GM10847 (cell line): Measurements from ENCODE around the gene KCNG1.

ENCODE experiments used
- POLR2A ChIP-seq: IDR thresholded peaks from 2 replicates; pipeline ENCODE4 v1.6.1; 2011; ENCODE audit not compliant: insufficient read length; ENCODE audit errors: extremely low read depth

KCNG1 gene

GRCh38 chr20:50957798-50958614, 64.9 kb downstream of the KCNG1 start, which contains the start of gene DPM1:
TSS of gene DPM1 (minus strand) at chr20:50958532. CDS start at chr20:50958523, 9 bp downstream.
- TF ChIP-seq POLR2A, result peak; percentile 94

- no peak for TF ChIP-seq POLR2A
Observed at GRCh38 chr20:50957276-50957675, 65.6 kb downstream of the KCNG1 start.

DNA sequence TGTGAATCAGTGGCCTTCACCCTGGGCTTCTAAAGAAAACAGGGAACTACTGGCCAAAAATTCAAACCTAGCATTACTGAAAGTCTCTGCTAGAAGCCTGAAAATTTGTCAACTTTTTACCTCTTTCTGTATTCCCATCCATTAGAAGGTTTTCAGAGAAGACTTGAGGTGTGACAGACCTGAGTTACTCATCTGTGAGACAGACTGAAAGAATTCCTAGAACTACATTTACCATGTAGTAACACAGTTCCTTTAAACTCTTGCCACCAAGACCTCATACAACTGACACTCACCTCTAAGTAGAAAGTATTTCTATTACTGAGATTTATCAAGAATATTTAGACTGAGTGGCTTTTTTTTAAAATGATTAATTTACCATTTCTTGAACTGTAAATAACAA, 69.1 kb downstream of the KCNG1 start:
- no peak for TF ChIP-seq POLR2A
